Dedifferentiated amniotic fluid mesenchymal stem cell (primary cell): ENCODE data around the gene CNGA3.

Experiments
- DNase-seq: peaks from one replicate; pipeline ENCODE4 v3.0.0-alpha.2; 2016; ENCODE audit errors: extremely low spot score

Gene CNGA3

GRCh38 chr2:98376996-98377395 lies 30.7 kb downstream of the CNGA3 start:
- DNase-seq, result no peak

- no peak for DNase-seq
Observed at GRCh38 chr2:98377544-98377943, 31.3 kb downstream of the CNGA3 start.

GRCh38 chr2:98378196-98378595 lies 31.9 kb downstream of the CNGA3 start:
- DNase-seq, result no peak

GRCh38 chr2:98378901-98379300 lies 32.6 kb downstream of the CNGA3 start:
- DNase-seq, result no peak

- DNase-seq, result no peak
Observed at GRCh38 chr2:98379311-98380202, 33.3 kb downstream of the CNGA3 start.

GRCh38 chr2:98380203-98380535 lies 33.9 kb downstream of the CNGA3 start:
- no peak for DNase-seq

- no peak for DNase-seq
Observed at GRCh38 chr2:98381494-98381893, 35.2 kb downstream of the CNGA3 start.

GRCh38 chr2:98382086-98382485 lies 35.8 kb downstream of the CNGA3 start:
- DNase-seq, result no peak

GRCh38 chr2:98382739-98383138 lies 36.5 kb downstream of the CNGA3 start:
- DNase-seq, result no peak

- no peak for DNase-seq
Observed at GRCh38 chr2:98383166-98383565, 36.9 kb downstream of the CNGA3 start.

- DNase-seq, result peak; percentile 72
Observed at GRCh38 chr2:98385050-98385699, 38.9 kb downstream of the CNGA3 start.

GRCh38 chr2:98387478-98387877 lies 41.2 kb downstream of the CNGA3 start:
- DNase-seq, result no peak

- DNase-seq, result no peak
Observed at GRCh38 chr2:98388081-98388480, 41.8 kb downstream of the CNGA3 start.

- no peak for DNase-seq
Observed at GRCh38 chr2:98388601-98389250, 42.5 kb downstream of the CNGA3 start.

- DNase-seq, result no peak
Observed at GRCh38 chr2:98389251-98389605, 43.0 kb downstream of the CNGA3 start.

- DNase-seq, result no peak
Observed at GRCh38 chr2:98390571-98391476, 44.6 kb downstream of the CNGA3 start.

- no peak for DNase-seq
Observed at GRCh38 chr2:98391581-98392270, 45.5 kb downstream of the CNGA3 start.

- no peak for DNase-seq
Observed at GRCh38 chr2:98393354-98393753, 47.1 kb downstream of the CNGA3 start.

GRCh38 chr2:98394595-98395153 lies 48.4 kb downstream of the CNGA3 start:
- DNase-seq, result no peak

- no peak for DNase-seq
Observed at GRCh38 chr2:98395977-98396376, 49.7 kb downstream of the CNGA3 start.
